Measurements from ENCODE around the gene OGFR.

- TF ChIP-seq POLR2A (IDR thresholded peaks at IDR 0.05; ENCODE audit: low read depth, low read length), result no peak
- no peak for TF ChIP-seq POLR2AphosphoS5 (IDR thresholded peaks at IDR 0.05; ENCODE audit: low read depth, low read length)
- TF ChIP-seq TAF1 (IDR thresholded peaks at IDR 0.05; ENCODE audit: low read depth, low read length), result no peak
These were observed 27.7 kb upstream of the OGFR start for GRCh38 chr20:62776692-62777527.
